ENCODE data around the gene FHIT. TPM values are rescaled to one million over a fixed set of nuclear protein-coding genes. Genes with fewer than 3 reads are reported as not detected.

Gene FHIT
- total RNA-seq, 2 experiments from 2014 or later, result 86.0 to 90.6 TPM

DNA sequence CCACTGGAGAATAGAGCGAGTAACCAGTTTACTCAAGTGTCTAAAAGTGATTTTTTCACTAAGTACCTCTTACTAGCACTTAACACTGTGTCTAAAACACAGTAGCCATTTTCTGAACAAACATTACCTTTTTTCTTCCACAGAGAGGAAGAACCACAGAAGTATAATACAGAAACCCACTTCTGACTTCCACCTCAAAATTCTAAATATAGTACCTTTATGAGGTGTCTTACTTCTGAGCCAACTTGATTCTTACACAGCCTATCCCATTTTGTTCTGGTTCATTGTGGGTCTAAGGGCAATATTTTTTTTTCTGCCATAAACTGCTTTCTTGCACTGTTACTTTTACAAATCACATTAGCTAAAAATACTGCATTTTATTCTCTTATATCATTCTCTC, 821.0 kb downstream of the FHIT start:
- DNase-seq (no peak), ATAC-seq (ENCODE audit: poor library complexity) (no peak)
- H3K27ac Mint-ChIP-seq, result no peak overlapping the region
- no peak overlapping the region for H3K4me3 Mint-ChIP-seq
- H3K36me3 Mint-ChIP-seq (ENCODE audit: low read depth), result no peaks in the 10 kb centered on the region
- peaks cover 25% of the 10 kb centered on the region for H3K4me1 Mint-ChIP-seq (ENCODE audit: low read depth)
- Histone ChIP-seq H3K36me3 (ENCODE audit: insufficient read depth, low read length) (no peaks in the 10 kb centered on the region), H3K27me3 (ENCODE audit: control insufficient read depth in 1 of 2, insufficient read depth in 2 of 2, low read length in 2 of 2) (no peaks in the 10 kb centered on the region), H3K9me3 (ENCODE audit: control insufficient read depth in 1 of 2, insufficient read depth in 1 of 2, low read length in 2 of 2) (no peaks in the 10 kb centered on the region), H3K27ac (ENCODE audit: low read depth in 1 of 2, low read length in 2 of 2) (no peak overlapping the region), H3K4me1 (ENCODE audit: insufficient read depth, low read length) (no peaks in the 10 kb centered on the region), H3K4me3 (ENCODE audit: low read length) (no peak overlapping the region)
- intact Hi-C loops (cut with DNase I, micrococcal nuclease), result loop anchor here in 1 of 2 experiments (10.0 kb wide), 1 partner anchor 1215 kb away; no protein-coding TSS in a partner anchor
- H3K27me3 Mint-ChIP-seq, result no peaks in the 10 kb centered on the region
- TF ChIP-seq, protein P1, sequence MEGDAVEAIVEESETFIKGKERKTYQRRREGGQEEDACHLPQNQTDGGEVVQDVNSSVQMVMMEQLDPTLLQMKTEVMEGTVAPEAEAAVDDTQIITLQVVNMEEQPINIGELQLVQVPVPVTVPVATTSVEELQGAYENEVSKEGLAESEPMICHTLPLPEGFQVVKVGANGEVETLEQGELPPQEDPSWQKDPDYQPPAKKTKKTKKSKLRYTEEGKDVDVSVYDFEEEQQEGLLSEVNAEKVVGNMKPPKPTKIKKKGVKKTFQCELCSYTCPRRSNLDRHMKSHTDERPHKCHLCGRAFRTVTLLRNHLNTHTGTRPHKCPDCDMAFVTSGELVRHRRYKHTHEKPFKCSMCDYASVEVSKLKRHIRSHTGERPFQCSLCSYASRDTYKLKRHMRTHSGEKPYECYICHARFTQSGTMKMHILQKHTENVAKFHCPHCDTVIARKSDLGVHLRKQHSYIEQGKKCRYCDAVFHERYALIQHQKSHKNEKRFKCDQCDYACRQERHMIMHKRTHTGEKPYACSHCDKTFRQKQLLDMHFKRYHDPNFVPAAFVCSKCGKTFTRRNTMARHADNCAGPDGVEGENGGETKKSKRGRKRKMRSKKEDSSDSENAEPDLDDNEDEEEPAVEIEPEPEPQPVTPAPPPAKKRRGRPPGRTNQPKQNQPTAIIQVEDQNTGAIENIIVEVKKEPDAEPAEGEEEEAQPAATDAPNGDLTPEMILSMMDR (IDR thresholded peaks at IDR 0.05), result no peak
- H3K9me3 Mint-ChIP-seq, result no peaks in the 10 kb centered on the region
- CTCF ChIA-PET, result no interaction called here
- POLR2A ChIA-PET, result no interaction called here

DNA sequence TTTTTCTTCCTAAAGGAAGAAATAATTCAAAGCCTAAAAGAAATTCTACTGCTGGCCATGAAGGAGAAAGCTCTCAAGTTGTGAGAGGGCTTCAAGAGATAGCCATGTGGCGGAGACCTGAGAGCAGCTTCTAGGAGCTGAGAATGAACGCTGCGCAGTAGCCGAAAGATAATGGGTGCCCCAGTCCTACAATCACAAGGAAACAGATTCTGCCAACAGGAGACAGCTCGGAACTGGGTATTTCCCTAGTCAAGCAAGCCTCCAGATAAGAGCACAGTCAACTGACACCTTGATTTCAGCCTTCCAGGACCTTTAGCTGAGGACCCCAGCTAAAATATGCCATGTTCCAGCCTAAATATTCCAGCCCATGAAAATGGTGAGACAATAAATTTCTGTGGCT, 824.1 kb downstream of the FHIT start:
- TF ChIP-seq, protein P1 (IDR thresholded peaks at IDR 0.05), result no peak
- POLR2A ChIA-PET, result no interaction called here
- DNase-seq (no peak), ATAC-seq (ENCODE audit: poor library complexity) (no peak)
- CTCF ChIA-PET, result no interaction called here
- H3K36me3 Mint-ChIP-seq (ENCODE audit: low read depth), result no peaks in the 10 kb centered on the region
- H3K9me3 Mint-ChIP-seq, result no peaks in the 10 kb centered on the region
- intact Hi-C loops (cut with DNase I, micrococcal nuclease), result loop anchor here in 1 of 2 experiments (10.0 kb wide), 1 partner anchor 432 kb away; no protein-coding TSS in a partner anchor
- Histone ChIP-seq H3K27ac (ENCODE audit: low read depth in 1 of 2, low read length in 2 of 2) (no peak overlapping the region), H3K4me3 (ENCODE audit: low read length) (no peak overlapping the region), H3K4me1 (ENCODE audit: insufficient read depth, low read length) (no peaks in the 10 kb centered on the region), H3K9me3 (ENCODE audit: control insufficient read depth in 1 of 2, insufficient read depth in 1 of 2, low read length in 2 of 2) (no peaks in the 10 kb centered on the region), H3K27me3 (ENCODE audit: control insufficient read depth in 1 of 2, insufficient read depth in 2 of 2, low read length in 2 of 2) (no peaks in the 10 kb centered on the region), H3K36me3 (ENCODE audit: insufficient read depth, low read length) (no peaks in the 10 kb centered on the region)
- H3K4me3 Mint-ChIP-seq, result no peak overlapping the region
- no peak overlapping the region for H3K27ac Mint-ChIP-seq
- H3K4me1 Mint-ChIP-seq (ENCODE audit: low read depth), result peaks cover 25% of the 10 kb centered on the region
- H3K27me3 Mint-ChIP-seq, result no peaks in the 10 kb centered on the region

DNA sequence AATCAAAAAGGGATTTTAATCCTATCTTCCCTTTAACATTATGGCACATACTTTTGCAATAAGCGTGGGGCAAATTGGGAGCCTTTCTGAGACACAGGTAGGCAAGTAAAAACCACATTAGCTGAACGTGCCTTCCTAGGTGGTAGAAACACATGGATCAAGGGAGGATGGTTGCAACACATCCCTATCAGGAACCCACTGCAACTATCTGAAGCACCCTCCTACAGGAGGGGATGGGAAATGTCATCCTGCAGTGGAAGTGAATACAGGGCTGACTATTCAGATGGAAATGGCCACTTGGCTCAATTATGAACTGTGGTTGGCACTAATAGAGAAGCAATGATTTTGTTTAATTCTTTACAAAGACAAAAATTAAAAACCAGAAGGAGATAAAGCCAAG, 826.3 kb downstream of the FHIT start:
- no peaks in the 10 kb centered on the region for H3K36me3 Mint-ChIP-seq (ENCODE audit: low read depth)
- Histone ChIP-seq H3K27me3 (ENCODE audit: control insufficient read depth in 1 of 2, insufficient read depth in 2 of 2, low read length in 2 of 2) (no peaks in the 10 kb centered on the region), H3K36me3 (ENCODE audit: insufficient read depth, low read length) (no peaks in the 10 kb centered on the region), H3K4me3 (ENCODE audit: low read length) (no peak overlapping the region), H3K9me3 (ENCODE audit: control insufficient read depth in 1 of 2, insufficient read depth in 1 of 2, low read length in 2 of 2) (no peaks in the 10 kb centered on the region), H3K27ac (ENCODE audit: low read depth in 1 of 2, low read length in 2 of 2) (no peak overlapping the region), H3K4me1 (ENCODE audit: insufficient read depth, low read length) (no peaks in the 10 kb centered on the region)
- TF ChIP-seq, protein P1 (IDR thresholded peaks at IDR 0.05), result no peak
- no peak for ATAC-seq (ENCODE audit: poor library complexity)
- intact Hi-C loops (cut with DNase I, micrococcal nuclease), result loop anchor here in 1 of 2 experiments (10.0 kb wide), 1 partner anchor 430 kb away; no protein-coding TSS in a partner anchor
- no peaks in the 10 kb centered on the region for H3K27me3 Mint-ChIP-seq
- H3K4me1 Mint-ChIP-seq (ENCODE audit: low read depth), result peaks cover 9% of the 10 kb centered on the region
- POLR2A ChIA-PET, result no interaction called here
- H3K4me3 Mint-ChIP-seq, result no peak overlapping the region
- no peaks in the 10 kb centered on the region for H3K9me3 Mint-ChIP-seq
- DNase-seq, result no peak
- no peak overlapping the region for H3K27ac Mint-ChIP-seq
- CTCF ChIA-PET, result no interaction called here

Data from CD4-positive, alpha-beta T cell (primary cell).